Thyroid gland (tissue), 4 donors: Measurements from ENCODE around the gene WIPF3.
A peak's percentile ranks its signal among the peaks of the same experiment; 100 is the strongest.

Experiments
- POLR2A ChIP-seq, 2 donors: fragments of 450-650 bp; IDR thresholded peaks; one replicate each; pipeline ENCODE4 v1.6.1; 2017; ENCODE audit warnings: antibody characterized with exemption in 2 of 2, mild to moderate bottlenecking in 2 of 2, moderate library complexity in 1 of 2
- TF ChIP-seq, protein P1 (sequence below), 6 experiments: fragments of 200-600 bp in 3 of 6; fragments of 450-650 bp in 3 of 6; sonication (generic) in 3 of 6; IDR thresholded peaks; one replicate each; pipeline ENCODE4 v1.5.1; 2016 to 2019; ENCODE audit warnings: antibody characterized with exemption in 6 of 6, mild to moderate bottlenecking in 2 of 6, inconsistent platforms in 1 of 6, moderate library complexity in 1 of 6

DNA sequence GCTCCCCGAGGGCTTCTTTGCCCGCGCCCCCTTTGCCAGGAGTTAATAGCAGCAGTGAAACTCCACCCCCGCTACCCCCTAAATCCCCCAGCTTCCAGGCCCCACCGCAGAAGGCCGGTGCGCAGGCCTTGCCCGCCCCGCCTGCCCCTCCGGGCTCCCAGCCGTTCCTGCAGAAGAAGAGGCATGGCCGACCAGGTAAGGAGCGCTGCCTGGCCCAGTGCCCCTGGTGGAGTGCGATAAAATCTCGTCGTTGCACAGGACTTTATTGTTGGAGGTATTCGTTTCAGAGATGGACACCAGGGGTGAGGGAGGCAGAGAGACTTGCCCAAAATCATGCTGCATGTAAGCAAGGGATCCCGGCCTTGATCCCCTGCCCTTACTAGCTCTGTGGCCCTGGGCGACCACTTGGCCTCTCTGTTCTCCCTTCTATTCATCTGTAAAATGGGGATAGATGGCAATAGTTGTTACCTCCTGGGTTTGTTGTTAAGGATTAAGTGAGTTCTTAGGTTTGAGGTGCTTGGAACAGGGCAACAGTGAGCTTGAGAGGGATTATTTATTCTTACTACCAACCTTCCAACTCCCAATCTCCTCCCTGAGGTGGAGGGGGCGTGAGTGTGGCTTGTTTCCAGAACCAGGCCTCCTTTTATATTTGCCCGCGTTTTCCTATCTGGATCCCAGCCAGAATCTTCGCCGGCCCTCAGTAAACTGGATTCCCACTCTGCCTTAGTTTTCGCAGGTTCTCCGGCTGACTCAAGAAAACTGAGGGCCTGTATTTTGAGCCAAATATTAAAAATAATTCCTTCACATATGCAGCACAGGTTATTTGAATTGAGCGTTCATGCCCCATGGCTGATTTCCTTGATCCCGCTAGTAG is 78.3 kb downstream of the WIPF3 start:
- TF ChIP-seq, protein P1, sequence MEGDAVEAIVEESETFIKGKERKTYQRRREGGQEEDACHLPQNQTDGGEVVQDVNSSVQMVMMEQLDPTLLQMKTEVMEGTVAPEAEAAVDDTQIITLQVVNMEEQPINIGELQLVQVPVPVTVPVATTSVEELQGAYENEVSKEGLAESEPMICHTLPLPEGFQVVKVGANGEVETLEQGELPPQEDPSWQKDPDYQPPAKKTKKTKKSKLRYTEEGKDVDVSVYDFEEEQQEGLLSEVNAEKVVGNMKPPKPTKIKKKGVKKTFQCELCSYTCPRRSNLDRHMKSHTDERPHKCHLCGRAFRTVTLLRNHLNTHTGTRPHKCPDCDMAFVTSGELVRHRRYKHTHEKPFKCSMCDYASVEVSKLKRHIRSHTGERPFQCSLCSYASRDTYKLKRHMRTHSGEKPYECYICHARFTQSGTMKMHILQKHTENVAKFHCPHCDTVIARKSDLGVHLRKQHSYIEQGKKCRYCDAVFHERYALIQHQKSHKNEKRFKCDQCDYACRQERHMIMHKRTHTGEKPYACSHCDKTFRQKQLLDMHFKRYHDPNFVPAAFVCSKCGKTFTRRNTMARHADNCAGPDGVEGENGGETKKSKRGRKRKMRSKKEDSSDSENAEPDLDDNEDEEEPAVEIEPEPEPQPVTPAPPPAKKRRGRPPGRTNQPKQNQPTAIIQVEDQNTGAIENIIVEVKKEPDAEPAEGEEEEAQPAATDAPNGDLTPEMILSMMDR (IDR thresholded peaks at IDR 0.05): peak in 4 of 6 experiments; percentile 10 to 38 (median 22)
- TF ChIP-seq POLR2A (IDR thresholded peaks at IDR 0.05): no peak
